HG03135 (cell line): Measurements from ENCODE around the gene FLNC.

ENCODE experiments used
- ATAC-seq: cut with Tn5 transposase; IDR thresholded peaks from one replicate; pipeline ENCODE4 v1.9.1; 2021; ENCODE audit warnings: mild to moderate bottlenecking, moderate library complexity; ENCODE audit not compliant: unreplicated experiment

The FLNC gene

DNA sequence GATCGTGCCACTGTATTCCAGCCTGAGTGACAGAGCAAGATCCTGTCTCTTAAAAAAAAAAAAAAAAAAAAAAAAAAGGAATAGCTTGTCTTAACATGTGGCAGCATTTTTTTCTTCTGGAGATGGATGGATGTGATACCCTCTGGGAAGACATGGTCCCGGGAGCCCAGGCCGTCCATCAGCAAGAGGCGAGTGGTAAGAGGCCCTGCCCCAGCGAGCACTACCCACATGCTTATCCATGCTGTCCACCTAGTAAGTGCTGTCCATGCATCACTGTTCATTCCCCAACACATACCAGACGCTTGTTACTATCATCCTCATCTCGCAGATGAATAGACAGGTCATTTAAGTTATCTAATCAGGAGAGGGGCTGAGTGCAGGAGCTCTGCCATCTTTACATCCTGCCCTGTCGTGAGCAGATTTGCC, 45.3 kb downstream of the FLNC start:
- no peak for ATAC-seq

GRCh38 chr7:128876127-128876526, 45.9 kb downstream of the FLNC start:
- ATAC-seq, result no peak

DNA sequence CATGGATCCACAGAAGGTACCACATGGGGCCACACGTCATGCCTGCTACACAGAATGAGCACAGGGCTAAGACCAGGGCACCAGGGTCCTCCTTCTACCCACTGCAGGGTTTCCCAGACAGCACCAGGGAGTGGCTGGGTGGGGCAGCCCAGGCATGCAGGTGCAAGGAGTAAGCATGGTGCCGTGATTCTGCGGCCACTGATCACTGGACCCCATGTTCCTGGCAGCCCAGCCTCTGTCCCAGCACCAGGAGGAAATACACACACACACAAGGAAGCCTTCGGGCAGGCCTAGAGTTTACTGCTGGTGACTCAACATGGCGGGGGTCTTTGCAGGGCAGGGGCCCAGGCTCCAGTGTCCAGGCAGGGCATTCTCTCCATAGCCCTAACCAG, 46.4 kb downstream of the FLNC start:
- ATAC-seq, result no peak

DNA sequence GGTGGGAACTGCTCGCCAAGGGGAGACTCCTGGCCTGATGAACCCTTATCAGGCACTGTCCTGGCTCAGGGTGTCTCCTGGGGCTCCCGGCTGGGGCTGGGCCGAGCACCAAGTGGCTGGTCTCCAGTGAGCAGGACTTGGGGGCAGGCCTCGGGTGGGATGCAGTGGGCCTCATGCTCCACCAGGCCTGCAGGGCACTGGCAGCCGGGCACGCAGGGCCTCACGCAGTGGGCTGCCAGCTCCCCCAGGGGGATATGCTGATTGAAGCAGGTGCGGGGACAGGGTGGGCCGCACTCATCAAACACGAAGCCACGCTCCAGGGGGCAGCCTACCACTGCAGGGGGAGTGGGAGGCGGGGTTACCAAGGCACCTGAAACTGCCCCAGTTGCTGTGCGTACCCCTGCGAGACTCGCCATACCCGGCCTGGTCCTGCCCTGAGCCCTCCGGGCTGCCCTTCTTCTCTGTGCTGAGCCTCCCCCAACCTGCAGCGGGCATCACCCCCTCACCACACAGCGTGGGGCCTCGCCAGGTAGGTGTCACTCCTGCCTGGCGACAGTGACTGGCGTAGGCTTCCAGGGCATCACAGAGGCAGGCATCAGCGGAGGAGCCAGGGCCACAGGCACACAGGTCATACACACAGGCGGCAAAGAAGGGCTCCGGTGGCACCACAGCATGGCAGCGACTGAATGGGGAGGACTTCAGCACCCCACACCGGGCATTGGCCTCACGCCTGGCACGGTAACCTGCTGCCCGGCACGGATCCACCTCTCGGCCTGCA, 47.0 kb downstream of the FLNC start:
- no peak for ATAC-seq

DNA sequence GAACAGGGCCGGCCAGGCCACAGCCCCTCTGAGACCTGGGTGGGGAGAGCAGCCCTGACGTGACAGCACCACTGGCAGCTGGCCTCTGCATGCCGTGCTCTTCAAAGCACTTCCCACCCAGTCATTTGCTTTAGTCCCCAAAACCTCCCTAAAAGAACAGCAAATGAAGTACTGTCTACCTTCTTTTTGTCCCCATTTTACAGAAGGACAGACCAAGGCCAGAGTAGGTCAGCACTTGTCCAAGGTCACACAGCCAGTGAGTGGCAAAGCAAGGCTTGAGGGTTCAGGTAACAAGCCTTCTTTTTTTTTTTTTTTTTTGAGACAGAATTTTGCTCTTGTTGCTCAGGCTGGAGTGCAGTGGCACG, 47.5 kb downstream of the FLNC start:
- ATAC-seq, result no peak

GRCh38 chr7:128878226-128879105, 48.3 kb downstream of the FLNC start:
- no peak for ATAC-seq

GRCh38 chr7:128879461-128879938, 49.3 kb downstream of the FLNC start:
- no peak for ATAC-seq

GRCh38 chr7:128879939-128880746, 49.9 kb downstream of the FLNC start:
- ATAC-seq, result no peak

DNA sequence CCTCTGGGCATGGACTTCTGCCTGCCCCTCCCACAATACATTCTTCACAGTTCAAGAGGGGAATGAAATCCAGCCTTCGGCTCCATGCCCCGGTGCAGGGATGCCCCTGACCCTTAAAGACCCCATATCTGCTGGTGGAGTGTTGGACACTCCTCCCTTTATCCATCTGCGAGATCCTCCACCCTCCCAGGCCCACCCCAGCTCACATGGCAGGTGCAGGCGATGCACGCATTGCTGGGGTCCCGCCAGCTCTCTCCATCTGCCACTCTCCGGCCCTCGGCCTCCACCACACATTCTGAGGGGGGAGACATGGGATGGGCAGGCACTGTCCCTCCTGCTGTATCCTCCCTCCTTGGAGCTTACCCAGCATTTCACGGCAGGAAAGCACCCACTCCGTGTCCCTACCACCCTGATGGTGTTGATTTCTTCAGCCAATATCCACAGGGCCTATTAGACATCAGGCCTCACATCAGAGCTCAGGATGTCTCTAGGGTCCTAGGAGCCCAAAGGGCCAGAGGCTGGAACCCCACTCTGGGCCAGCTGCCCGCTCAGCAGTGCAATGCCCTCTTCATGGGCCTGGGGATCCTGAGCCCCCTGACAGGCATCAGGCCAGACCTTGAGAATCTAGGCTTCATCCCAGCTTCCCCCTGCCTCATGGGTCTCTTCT, 50.7 kb downstream of the FLNC start:
- no peak for ATAC-seq

GRCh38 chr7:128881458-128882125, 51.4 kb downstream of the FLNC start:
- no peak for ATAC-seq

DNA sequence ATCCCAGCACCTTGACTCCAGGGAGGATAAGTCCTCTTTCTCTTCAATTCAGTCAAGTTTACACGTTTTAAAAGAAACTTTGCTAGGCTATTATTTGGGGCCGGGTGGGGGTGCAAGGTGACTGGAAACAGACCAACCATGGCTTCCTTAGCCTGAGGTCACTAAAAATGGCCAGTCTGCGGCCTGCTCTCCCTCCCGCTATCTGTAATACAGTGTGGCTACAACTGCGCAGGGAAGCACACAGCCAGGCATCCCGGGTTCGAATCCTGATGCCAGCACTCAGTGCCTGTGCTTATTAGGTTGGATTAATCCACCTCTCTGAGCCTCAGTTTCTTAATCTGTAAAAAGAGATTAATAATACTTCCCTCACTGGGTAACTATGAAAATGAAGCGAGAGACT, 51.9 kb downstream of the FLNC start:
- no peak for ATAC-seq

DNA sequence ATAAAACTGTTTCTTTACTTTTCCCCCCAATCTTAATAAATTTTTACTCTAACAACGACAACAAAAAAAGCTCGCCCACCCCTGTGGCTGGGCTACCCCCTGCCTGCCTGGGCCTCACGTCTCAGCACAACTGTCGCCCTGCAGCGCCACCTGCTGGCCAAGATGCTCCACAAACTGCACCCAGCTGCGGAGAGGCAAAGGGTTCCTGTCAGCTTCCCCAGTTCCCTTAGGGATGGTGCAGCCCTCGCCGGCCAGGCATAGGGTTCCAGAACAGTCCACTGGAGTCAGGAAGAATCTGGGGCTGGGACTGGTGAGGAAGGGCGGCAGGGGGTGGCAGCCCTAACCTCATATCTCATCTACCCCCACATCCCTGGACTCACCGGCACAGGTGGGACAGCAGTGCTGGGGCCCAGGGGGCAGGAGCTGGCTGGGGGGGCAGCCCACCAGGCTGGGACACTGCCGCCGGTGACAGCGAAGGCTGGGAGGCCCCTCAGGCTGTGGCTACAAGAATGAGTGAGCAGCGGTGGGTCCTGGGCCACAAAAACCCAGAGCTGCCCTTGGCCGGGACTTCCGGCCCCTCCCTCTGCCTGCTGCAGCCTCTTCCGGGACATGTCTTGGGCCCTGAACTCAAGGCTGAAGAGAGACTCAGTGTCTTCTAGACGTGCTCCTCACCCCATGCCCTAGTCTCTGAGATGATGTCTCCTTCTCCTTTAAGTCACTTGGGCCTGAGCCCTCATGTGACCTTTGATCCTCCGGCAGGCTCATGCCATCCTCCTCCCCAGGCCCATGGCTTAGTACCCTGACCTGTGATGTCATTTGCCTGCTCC, 53.6 kb downstream of the FLNC start:
- no peak for ATAC-seq

- no peak for ATAC-seq
These were observed 54.6 kb downstream of the FLNC start for GRCh38 chr7:128884561-128885369.

DNA sequence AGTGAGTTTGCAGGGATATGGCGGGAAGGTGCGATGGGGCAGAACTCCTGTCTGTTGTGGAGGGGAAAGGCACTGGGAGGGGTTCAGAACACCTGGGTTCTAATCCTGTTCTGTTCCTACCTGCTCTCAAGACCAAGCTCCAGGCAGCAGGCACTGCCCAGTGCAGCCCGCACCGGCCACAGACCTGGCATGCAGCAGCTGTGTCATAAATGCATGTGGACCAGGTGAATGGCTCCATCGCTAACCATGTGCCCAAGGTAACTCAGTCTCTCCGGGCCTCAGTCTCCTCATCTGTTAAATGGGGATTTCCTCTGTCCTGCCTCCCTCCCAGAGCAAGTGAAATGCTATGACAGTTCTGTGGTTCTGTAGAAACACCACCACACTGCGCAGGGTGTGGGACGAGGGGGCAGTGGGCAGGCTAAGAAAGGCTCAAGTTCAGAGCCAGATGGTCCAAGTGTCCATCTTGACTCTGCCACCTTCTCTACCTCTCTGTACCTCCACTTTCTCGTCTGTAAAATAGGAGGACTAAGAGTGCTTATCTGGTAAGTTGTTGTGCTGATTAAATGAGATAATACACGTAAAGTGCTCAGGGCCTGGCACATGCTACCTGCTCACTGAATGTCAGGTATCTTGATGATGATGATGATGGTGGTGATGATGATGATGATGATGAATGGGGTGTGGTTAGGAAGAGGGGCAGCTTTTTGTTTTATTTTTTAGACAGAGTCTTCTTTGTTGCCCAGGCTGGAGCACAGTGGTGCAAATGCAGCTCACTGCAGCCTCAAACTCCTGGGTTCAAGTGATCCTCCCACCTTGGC, 55.4 kb downstream of the FLNC start:
- no peak for ATAC-seq

DNA sequence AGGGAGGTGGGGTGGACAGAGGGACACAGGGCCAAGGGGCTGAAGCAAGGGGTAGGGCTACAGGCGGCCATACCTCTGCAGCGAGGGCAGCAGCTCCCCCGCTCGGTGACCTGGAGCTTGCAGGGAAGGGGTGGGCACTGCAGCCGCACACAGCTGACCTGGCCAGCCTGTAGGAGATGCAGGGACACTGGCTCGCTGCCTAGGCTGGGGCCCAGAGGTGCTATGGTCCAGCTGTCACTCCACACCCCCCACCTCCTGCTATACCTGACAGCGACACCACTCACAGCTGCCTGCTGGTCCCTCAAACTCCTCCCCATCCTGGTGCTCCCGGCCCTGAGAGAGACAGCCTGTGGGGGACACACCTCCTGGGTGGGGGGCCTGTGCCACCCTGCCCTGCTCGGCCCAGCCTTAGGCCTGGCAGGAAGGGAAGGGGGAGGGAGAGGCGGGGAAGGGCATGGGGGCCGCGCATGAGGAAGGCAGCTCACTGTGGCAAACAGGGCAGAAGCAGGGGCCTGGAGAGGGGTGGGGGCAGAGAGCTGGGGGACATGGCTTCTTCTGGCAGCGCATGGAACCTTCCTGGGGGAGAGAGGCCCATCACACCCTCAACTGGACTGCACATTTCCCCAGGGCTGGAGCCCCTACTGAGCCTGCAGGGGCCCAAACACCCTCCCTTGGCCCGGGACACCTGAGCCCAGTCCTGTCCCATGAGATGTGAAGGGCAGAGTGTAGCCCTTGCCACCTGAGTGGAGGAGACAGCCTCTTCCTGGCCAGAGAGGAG, 56.4 kb downstream of the FLNC start:
- ATAC-seq, result no peak

DNA sequence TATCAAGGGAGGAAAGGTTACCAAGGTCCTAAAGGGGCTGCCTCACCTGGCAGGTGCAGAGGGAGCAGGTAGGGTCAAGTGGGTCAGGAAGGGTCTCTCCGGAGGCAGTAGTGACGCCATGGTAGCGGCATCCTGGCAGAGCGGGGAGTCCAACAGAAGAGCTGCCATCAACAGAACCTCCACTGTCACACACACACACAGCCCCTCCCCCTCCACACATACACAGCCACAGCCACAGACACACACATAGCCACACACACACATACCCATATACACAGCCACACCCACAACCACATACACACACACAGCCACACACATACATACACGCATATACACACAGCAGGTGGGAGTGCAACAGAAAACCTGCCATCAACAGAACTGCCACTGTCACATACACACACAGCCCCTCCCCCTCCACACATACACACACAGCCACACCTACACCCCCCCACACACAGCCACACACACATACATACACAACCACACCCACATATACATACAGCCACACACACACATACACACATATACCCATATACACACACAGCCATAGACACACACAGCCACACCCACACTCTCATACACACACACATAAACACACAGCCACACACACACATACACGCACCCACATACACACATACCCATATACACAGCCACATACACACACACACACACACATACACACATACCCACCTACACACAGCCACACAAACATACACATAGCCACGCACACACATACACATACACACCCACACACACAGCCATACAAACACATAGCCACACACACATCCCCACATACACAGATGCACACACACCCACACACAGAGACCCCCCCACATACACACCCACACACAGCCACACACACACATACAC, 57.2 kb downstream of the FLNC start:
- no peak for ATAC-seq
